ENCODE data around the gene SBF2.

DNA sequence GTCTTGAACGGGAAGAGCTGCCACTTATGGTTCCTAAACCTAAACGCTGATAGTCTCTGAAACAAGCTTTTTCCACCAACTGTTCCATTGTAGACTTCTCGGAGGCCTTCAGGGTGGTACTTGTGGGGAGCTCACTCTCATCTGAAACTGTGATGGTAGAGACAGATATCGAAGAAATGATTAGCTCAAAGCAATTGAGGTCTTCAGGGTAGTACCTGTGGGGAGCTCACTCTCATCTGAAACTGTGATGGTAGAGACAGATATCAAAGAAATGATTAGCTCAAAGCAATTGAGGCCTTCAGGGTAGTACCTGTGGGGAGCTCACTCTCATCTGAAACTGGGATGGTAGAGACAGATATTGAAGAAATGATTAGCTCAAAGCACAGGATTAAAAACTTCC, 454.5 kb downstream of the SBF2 start:
- no peak for TF ChIP-seq POLR2A (IDR thresholded peaks at IDR 0.05)
- TF ChIP-seq, protein P1, sequence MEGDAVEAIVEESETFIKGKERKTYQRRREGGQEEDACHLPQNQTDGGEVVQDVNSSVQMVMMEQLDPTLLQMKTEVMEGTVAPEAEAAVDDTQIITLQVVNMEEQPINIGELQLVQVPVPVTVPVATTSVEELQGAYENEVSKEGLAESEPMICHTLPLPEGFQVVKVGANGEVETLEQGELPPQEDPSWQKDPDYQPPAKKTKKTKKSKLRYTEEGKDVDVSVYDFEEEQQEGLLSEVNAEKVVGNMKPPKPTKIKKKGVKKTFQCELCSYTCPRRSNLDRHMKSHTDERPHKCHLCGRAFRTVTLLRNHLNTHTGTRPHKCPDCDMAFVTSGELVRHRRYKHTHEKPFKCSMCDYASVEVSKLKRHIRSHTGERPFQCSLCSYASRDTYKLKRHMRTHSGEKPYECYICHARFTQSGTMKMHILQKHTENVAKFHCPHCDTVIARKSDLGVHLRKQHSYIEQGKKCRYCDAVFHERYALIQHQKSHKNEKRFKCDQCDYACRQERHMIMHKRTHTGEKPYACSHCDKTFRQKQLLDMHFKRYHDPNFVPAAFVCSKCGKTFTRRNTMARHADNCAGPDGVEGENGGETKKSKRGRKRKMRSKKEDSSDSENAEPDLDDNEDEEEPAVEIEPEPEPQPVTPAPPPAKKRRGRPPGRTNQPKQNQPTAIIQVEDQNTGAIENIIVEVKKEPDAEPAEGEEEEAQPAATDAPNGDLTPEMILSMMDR (IDR thresholded peaks at IDR 0.05), result no peak
- TF ChIP-seq POLR2AphosphoS5 (IDR thresholded peaks at IDR 0.05), result no peak

Measured in gastroesophageal sphincter (tissue), 3 donors.